Amniotic epithelial cell (primary cell): ENCODE measurements around the gene APOL4.
"Not testable (repeated sequence)": the region's sequence is repeated elsewhere in the genome, so short reads cannot be mapped to it uniquely, and the experiment has no call there.

Experiments
- DNase-seq: peaks from one replicate; pipeline ENCODE4 v3.0.0-alpha.2; 2010; ENCODE audit warnings: low read depth

Gene APOL4

GRCh38 chr22:36232715-36233401 is 31.2 kb upstream of the APOL4 start:
- DNase-seq: no peak

DNA sequence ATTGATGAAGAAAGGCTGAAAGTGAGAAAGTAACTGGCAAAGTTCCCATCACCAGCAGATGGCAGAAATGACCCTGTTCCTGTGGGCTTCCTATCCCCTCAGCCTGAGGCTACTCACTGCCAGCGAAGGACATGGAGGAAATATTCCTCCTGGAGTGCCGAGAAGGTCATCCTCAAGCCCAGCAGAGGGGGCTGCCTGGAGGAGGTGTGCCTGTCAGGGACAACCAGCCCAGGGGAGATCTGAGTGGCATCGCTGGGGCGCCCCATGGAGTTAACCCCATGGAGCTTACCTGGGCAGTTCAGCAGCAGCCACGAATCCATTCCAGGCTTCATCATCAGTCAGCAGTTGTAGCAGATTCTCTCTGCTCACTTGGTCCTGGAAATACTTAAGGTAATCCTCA is 29.4 kb upstream of the APOL4 start:
- not testable (repeated sequence) for DNase-seq

DNA sequence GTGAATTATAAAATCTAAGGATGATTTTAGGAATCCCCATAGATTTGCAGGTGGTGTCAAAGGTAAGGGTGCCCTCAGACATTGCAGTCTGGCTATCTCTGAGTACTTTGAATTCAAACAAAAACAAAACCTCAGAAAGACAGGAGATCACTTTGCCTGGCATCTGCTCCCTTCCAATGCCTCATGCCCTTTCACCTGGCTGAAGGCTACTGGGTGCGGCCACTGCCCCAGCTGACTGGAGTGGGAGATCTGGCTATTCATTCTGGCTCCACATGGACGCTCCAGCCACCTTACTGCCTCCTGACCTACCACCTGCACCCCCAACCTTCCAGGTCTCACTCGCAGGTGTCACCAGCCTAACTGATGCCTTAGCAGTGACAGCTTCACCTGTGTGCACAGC is 28.0 kb upstream of the APOL4 start:
- DNase-seq: not testable (repeated sequence)

DNA sequence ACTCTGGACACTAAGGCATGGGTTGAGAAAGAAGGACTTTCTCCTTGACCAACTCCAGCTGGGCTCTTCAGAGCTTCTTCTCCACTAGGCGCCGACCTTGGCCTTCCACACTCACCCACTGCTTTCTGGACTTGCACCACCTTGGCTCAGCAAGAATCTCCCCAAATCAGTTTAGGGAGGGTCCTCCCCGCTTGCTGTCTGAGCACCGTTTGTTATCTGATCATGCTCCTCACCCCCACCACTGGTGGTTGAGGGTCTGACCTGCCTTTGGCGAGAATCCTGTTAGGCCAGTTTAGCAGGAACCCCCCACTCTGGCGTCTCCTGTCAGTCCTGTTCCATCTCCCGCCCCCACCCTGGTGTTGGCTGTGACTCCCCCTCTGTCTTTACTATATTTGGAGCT is 27.3 kb upstream of the APOL4 start:
- no peak for DNase-seq

GRCh38 chr22:36228369-36228768 is 26.8 kb upstream of the APOL4 start:
- DNase-seq: not testable (repeated sequence)

DNA sequence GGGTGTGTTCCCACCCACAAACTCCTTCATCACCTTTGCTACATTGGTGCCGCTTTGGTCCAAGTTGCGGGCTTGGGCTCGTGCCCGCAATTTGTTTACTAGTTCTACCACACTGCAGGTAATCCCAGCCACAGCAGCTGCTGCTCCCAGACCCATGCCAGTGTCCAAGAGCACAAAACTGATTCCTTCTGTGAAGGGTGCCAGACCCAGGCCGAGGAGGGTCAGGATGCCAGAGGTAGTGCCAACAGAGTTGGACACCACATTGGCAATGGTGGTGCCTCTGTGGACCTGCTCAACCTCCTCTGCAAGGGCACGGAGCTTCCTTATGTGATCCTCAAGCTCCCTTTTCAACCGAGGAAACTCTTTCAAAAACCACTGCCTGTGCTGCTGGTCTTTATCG is 26.2 kb upstream of the APOL4 start:
- DNase-seq: no peak

DNA sequence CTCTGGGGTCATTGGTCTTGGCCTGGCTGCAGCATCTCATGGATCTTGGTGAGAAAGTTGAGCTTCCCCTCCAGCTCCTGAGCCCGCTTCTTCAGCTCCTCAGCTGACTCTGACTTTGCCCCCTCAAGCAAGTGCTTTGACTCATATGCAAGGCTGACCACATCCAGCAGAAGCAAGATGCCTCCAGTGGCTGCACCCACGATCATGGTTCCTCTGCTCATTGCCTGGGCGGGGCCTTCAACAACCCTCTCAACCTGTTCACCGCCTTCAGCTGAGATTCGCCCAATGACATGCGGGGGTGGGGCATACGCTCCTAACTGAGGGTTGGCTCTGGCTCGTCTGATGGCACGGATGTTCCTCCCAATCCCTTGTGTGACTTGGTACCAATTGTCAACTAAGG is 25.8 kb upstream of the APOL4 start:
- DNase-seq: no peak

DNA sequence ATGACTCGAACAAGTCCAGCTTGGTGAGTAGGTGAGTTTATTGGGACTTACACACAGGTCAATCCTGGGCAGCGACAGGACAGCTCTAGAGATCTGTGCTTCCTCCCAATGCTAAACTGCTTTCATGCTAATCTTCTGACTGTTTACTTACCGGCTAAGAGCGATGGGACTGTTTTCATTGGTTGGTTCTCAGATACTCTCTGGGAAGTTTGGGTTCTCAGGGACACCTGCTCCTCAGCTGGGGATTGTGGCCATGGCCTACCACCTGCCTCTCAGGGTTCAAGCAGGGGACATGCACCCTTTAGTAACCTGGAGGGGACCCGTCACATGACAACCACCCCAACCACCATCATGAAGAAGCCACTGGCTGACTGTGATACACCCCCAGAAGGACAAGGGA is 24.6 kb upstream of the APOL4 start:
- no peak for DNase-seq

GRCh38 chr22:36225333-36225922 is 23.8 kb upstream of the APOL4 start:
- DNase-seq: no peak

- no peak for DNase-seq
Observed at GRCh38 chr22:36224245-36224644, 22.6 kb upstream of the APOL4 start.

GRCh38 chr22:36223504-36223903 is 21.9 kb upstream of the APOL4 start:
- DNase-seq: no peak

DNA sequence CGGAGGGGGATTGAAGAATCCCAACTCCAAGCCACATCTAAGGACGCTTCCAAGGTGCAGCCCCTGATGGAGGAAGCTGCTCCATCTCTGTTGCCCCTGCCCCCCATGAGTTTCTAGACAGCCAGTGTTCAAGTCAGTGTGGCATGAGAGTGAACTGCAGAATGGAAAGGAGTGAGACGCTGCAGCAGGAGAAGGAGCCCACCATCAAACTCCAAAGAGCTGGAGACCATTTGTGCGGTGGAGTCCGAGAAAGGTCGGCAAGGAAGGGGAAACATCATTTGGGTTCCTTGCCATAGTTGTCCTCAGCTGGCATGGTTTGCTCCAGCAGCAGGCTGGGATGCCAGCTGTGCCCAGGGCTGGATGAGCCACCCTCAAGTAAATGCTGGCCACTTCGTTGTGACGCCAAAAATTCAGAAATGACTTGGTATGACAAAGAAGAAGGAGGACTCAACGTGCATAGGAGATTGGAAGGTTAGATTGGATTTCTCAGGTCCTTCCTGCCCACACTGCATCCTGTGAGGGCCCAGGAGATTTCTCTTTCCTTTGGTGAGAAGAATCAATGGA is 21.4 kb upstream of the APOL4 start:
- DNase-seq: no peak

DNA sequence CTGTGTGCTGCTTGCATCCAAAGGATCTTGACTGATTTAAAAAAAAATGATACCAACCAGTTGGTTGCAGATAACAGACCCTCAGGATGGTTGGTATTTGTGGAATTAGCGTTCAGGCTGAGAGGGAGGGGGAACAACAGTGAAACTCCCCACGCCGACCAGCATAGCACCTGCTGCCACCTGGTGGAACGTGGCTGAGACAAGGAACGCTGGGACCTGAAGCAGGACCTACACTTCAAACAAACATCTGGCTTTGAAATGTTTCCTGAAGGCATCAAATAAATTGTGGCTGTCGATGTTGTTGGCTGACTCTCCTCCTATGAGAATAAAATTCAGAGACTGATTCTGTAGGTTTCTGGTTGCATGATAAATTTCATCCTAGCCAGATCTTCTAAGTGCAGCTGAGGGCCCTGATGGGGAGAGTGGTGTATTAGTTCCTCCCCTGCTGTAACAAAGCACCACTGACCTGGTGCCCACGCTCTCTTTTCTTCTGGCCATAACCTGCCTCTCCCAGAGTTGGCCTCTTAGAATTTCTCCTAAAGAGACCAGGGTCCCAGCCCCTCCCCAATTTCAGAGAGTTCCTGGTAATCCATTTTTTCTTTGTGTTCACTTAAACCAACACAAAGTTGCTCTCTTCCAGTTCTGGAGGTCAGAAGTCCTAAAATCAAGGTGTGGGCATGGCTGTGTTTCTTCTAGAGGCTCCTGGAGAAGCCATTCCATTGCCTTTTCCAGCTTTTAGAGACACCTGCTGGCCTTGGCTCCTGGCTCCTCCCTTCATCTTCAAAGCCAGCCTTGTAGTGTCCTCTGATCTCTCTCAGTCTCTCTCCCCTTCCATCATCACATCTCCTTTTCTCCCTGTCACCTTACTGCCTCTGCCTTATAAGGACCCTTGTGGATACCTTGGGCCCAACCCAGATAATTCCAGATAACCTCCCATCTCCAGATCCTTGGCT is 20.5 kb upstream of the APOL4 start:
- peak; percentile 42 for DNase-seq

DNA sequence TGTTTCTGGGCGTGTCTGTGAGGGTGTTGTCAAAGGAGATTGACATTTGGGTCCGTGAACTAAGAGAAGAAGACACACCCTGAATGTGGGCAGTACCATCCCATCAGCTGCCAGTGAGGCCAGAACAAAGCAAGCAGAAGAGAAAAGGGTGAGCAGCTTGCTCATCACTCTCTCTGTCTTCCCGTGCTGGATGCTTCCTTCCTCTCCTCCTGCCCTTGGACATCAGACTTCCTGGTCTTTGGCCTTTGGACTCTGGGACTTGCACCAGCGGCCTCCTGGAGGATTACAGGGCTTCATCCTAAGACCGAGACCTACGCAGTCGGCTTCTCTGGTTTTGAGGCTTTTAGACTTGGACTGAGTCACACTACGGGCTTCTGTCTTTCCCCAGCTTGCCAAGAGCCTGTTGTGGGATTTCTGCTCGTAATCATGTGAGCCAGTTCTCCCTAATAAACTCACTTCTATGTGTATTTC is 18.9 kb upstream of the APOL4 start:
- DNase-seq: peak; percentile 88

GRCh38 chr22:36218648-36219193 is 17.1 kb upstream of the APOL4 start:
- DNase-seq: no peak

- DNase-seq: no peak
Observed at GRCh38 chr22:36215981-36216380, 14.4 kb upstream of the APOL4 start.

DNA sequence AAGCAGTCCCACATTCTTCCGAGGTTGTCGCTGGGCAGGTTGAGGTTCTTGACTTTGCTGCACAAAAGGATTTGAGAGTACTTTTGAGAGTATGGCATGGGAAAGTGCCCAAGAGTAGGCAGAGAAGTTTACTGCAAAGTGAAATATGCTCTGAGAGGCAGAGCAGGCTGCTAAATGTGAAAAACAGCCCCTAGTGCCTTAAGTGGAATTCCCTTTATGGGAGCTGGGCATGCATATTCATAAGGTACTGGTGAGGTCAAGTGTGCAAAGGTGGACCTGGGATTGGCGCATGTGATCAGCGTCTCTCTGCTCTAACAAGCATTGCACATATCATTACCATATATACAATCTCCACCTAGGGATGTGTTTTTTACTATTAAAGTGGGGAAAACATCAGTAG is 12.0 kb upstream of the APOL4 start:
- no peak for DNase-seq

GRCh38 chr22:36212901-36213300 is 11.3 kb upstream of the APOL4 start:
- DNase-seq: no peak

GRCh38 chr22:36211237-36211861 is 9.7 kb upstream of the APOL4 start:
- peak; percentile 32 for DNase-seq

DNA sequence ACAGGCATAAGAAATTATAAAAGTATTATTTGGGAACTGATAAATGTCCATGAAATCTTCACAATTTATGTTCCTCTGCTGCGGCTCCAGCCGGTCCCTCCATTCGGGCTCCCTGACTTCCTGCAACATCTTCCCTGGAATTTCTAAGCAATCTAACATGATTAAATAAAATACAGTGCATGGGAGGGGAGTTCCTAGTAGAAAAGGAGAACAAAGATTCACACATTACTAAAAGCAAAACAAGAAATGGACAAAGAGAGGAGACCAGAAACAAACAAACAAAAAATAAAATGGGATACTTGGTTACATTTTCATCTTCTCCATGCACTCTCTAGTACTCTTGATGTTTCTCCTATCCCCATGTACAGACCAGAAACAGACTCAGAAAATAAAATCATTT is 8.6 kb upstream of the APOL4 start:
- DNase-seq: no peak

DNA sequence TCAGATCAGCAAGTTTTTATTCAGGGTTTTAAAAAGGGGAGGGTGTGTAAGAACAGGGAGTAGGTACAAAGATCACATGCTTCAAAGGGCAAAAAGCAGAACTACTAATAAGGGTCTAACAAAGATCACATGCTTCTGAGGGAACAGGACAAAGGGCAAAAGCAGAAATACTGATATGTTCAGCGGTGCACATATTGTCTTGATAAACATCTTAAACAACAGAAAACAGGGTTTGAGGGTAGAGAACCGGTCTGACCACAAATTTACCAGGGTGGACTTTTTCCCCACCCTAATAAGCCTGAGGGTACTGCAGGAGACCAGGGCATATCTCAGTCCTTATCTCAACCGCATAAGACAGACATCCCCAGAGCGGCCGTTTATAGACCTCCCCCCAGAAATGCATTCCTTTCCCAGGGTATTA is 7.9 kb upstream of the APOL4 start:
- not testable (repeated sequence) for DNase-seq

DNA sequence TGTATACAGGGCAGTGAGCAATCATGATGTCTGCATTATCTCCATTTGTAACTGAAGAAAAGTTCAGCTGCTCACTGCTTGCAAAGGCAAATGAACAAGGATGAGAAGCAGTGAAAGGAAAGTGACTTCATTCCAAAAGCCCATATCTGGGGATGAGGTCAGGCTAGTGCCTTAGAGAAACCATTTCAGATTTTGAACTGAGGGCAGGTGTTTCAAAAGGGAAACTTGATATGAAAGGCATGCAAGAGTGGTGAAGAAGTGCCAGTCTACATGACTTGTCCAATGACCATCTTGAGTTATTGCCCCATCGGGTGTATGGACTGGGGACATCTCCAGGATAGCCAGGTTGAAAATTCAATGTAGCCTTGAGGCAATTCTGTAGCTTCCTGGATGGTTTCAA is 7.3 kb upstream of the APOL4 start:
- DNase-seq: no peak
